A673 (cell line): Measurements from ENCODE around the gene KRTAP1-3. TPM values are rescaled to one million over a fixed set of nuclear protein-coding genes. Genes with fewer than 3 reads are reported as not detected.
A peak's percentile ranks its signal among the peaks of the same experiment; 100 is the strongest.

Source experiments
- BruUV-seq: library from RNA; stranded (reverse); fragments of 400-500 nt; replicated peaks from 2 replicates; lab custom pipeline; 2021; lab: Mats Ljungman, UMichigan
- CTCF ChIA-PET: fragments of 300-600 bp; sonication (Branson Sonifier 250); formaldehyde crosslinking; loops from one replicate; lab custom pipeline; 2022; ENCODE audit warnings: antibody characterized with exemption; lab: Charles Lee
- POLR2A ChIA-PET: fragments of 300-600 bp; sonication (Branson Sonifier 250); formaldehyde crosslinking; loops from one replicate; lab custom pipeline; 2022; ENCODE audit warnings: antibody characterized with exemption; ENCODE audit not compliant: low non-redundant PET; lab: Charles Lee
- DNase-seq: peaks from one replicate; pipeline ENCODE4 v3.0.0-alpha.2; 2015; ENCODE audit warnings: low spot score
- H3K27ac ChIP-seq: fragments of 200-600 bp; sonication (generic); 2 replicates; pipeline ENCODE4 v1.5.1; 2016; ENCODE audit warnings: mixed run types, low read depth, mild to moderate bottlenecking, mixed read lengths, antibody characterized with exemption, low read length; ENCODE audit not compliant: poor library complexity, severe bottlenecking
- H3K27me3 ChIP-seq: fragments of 200-600 bp; sonication (generic); replicated peaks from 2 replicates; pipeline ENCODE4 v1.6.1; 2017; ENCODE audit warnings: mixed run types, low read depth, mild to moderate bottlenecking, mixed read lengths, antibody characterized with exemption, low read length; ENCODE audit not compliant: insufficient read depth, poor library complexity
- H3K36me3 ChIP-seq: fragments of 200-600 bp; sonication (generic); 2 replicates; pipeline ENCODE4 v1.6.1; 2016; ENCODE audit warnings: mixed run types, mild to moderate bottlenecking, mixed read lengths, antibody characterized with exemption, low read length; ENCODE audit not compliant: insufficient read depth, poor library complexity, severe bottlenecking
- H3K4me1 ChIP-seq: fragments of 200-600 bp; sonication (generic); 2 replicates; pipeline ENCODE4 v1.6.1; 2017; ENCODE audit warnings: mixed run types, mild to moderate bottlenecking, mixed read lengths, antibody characterized with exemption, low read length; ENCODE audit not compliant: insufficient read depth, poor library complexity, severe bottlenecking
- H3K4me3 ChIP-seq: fragments of 200-600 bp; sonication (generic); 2 replicates; pipeline ENCODE4 v1.5.1; 2016; ENCODE audit warnings: low read depth, mixed run types, mild to moderate bottlenecking, mixed read lengths, low read length; ENCODE audit not compliant: poor library complexity, severe bottlenecking
- H3K9me3 ChIP-seq: fragments of 200-600 bp; sonication (generic); 2 replicates; pipeline ENCODE4 v1.6.1; 2016; ENCODE audit warnings: mixed run types, low read depth, mild to moderate bottlenecking, mixed read lengths, antibody characterized with exemption, low read length; ENCODE audit not compliant: poor library complexity, severe bottlenecking
- EZH2 ChIP-seq: fragments of 200-600 bp; sonication (generic); IDR thresholded peaks from 2 replicates; pipeline ENCODE4 v1.6.1; 2017; ENCODE audit warnings: borderline replicate concordance, low read depth, mild to moderate bottlenecking, mixed read lengths, antibody characterized with exemption, low read length; ENCODE audit not compliant: poor library complexity, severe bottlenecking
- intact Hi-C: fragments of 100-400 bp; cut with micrococcal nuclease; formaldehyde crosslinking; loops from one replicate; pipeline ENCODE4 v1.10.0; 2022; ENCODE audit not compliant: unreplicated experiment
- total RNA-seq: library from RNA; stranded (reverse); gene quantifications from 2 replicates; pipeline ENCODE4 v1.2.3, GENCODE V29; 2021
- TF ChIP-seq, protein P1 (sequence below): fragments of 300-800, 200-600 bp; sonication (generic); conservative IDR thresholded peaks from 2 replicates; pipeline ENCODE4 v1.5.1; 2017; ENCODE audit warnings: low read depth, mild to moderate bottlenecking, antibody characterized with exemption, low read length, moderate library complexity, mixed read lengths

Gene KRTAP1-3
- total RNA-seq, 1 experiment from 2014 or later: not detected

DNA sequence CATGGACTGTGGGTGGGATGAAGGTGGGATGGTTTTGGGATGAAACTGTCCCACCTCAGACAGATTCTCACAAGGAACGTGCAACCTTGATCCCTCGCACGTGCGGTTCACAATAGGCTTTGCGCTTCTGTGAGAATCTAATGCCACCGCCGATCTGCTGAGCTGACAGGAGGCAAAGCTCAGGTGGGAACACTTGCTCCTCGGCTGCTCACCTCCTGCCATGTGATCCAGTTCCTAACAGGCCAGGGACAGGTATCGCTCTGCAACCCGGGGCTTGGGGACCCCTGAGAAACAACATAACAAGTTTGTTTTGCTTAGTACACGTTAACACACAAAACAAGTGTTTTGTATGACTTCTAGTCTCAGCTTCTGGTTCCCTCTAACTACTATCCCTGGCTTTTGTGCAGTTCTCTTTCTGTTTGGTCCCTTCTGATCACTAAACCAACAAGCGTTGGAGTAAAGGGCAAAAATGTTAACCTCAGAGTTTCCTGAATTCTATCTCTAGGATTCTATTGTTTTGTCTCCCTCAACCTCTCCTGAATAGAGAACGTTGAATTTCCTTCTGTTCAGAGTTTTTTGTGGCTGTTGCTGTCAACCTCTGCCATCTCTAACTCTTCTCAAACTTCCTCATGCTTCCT lies 18.0 kb downstream of the KRTAP1-3 start:
- TF ChIP-seq, protein P1, sequence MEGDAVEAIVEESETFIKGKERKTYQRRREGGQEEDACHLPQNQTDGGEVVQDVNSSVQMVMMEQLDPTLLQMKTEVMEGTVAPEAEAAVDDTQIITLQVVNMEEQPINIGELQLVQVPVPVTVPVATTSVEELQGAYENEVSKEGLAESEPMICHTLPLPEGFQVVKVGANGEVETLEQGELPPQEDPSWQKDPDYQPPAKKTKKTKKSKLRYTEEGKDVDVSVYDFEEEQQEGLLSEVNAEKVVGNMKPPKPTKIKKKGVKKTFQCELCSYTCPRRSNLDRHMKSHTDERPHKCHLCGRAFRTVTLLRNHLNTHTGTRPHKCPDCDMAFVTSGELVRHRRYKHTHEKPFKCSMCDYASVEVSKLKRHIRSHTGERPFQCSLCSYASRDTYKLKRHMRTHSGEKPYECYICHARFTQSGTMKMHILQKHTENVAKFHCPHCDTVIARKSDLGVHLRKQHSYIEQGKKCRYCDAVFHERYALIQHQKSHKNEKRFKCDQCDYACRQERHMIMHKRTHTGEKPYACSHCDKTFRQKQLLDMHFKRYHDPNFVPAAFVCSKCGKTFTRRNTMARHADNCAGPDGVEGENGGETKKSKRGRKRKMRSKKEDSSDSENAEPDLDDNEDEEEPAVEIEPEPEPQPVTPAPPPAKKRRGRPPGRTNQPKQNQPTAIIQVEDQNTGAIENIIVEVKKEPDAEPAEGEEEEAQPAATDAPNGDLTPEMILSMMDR: no peak
- TF ChIP-seq EZH2: no peak
- Histone ChIP-seq H3K4me3 (no peak overlapping the region), H3K36me3 (no peaks in the 10 kb centered on the region), H3K4me1 (no peaks in the 10 kb centered on the region), H3K9me3 (no peaks in the 10 kb centered on the region), H3K27ac (no peak overlapping the region), H3K27me3 (no peaks in the 10 kb centered on the region)
- intact Hi-C loops: no loop called here
- no peak for DNase-seq
- BruUV-seq: no TSS peak
- POLR2A ChIA-PET: no interaction called here
- CTCF ChIA-PET: no interaction called here

DNA sequence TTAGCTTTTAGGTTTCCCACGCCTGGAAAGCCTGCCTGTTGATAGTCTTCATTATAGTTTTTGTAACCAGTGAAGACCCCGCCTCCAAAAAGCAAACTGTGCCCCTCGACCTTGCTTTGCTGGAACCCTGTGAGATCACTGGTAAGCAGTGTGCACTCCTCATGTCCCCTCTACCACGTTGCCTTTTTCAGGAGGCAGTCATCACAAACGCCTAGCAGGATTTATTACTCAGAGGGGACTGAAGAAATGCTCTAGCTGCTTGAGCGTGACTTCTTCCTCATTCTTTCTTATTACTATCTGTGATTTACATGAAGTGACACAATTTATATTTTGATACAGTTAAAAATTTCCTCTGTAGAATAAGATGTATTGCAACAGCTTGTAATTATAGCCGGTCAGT lies 19.2 kb downstream of the KRTAP1-3 start:
- intact Hi-C loops: no loop called here
- H3K27ac ChIP-seq: no peak overlapping the region
- H3K4me1 ChIP-seq: no peaks in the 10 kb centered on the region
- no peak for DNase-seq
- ChIA-PET CTCF (no interaction called here), POLR2A (no interaction called here)
- no peaks in the 10 kb centered on the region for H3K27me3 ChIP-seq
- BruUV-seq: no TSS peak
- H3K36me3 ChIP-seq: no peaks in the 10 kb centered on the region
- TF ChIP-seq EZH2: no peak
- TF ChIP-seq, protein P1: no peak
- no peaks in the 10 kb centered on the region for H3K9me3 ChIP-seq
- no peak overlapping the region for H3K4me3 ChIP-seq

DNA sequence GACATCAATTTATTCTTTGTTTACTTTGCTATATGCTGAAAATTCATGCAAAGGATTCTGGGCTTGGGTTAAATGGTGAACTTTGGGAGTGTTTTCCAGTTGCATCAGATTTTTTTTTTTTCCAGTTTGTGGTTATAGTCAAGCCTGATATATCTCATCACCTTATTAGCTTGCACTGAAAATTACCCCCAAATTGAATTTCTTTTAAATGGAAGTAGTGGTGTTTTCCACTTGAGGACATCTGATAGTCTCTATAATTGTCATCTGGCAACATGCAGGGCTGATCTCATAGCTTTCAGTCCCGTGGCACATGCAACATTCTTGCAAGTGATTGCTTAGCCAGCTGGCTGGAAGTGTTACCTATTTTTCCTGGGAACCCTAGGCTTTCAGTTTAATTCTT lies 21.1 kb downstream of the KRTAP1-3 start:
- H3K4me3 ChIP-seq: no peak overlapping the region
- no peaks in the 10 kb centered on the region for H3K27me3 ChIP-seq
- TF ChIP-seq EZH2: no peak
- TF ChIP-seq, protein P1: no peak
- no peaks in the 10 kb centered on the region for H3K9me3 ChIP-seq
- BruUV-seq: no TSS peak
- CTCF ChIA-PET: no interaction called here
- no peaks in the 10 kb centered on the region for H3K4me1 ChIP-seq
- no peak overlapping the region for H3K27ac ChIP-seq
- H3K36me3 ChIP-seq: no peaks in the 10 kb centered on the region
- DNase-seq: peak; percentile 10
- intact Hi-C loops: no loop called here
- POLR2A ChIA-PET: no interaction called here
